Natural killer cell (primary cell): ENCODE measurements around the gene ANGPTL8. TPM values are rescaled to one million over a fixed set of nuclear protein-coding genes. Genes with fewer than 3 reads are reported as not detected.

Experiments used
- ATAC-seq, 3 donors: fragments of 150-1000 bp in 2 of 3; fragments of 200-7000 bp in 1 of 3; cut with Tn5 transposase; 1 replicate in 1 of 3; 2 replicates in 2 of 3; pipeline ENCODE4 v1.10.0; 2021; ENCODE audit warnings: mild to moderate bottlenecking in 2 of 3, moderate library complexity in 2 of 3
- DNase-seq, 2 donors: peaks; one replicate each; pipeline versions ENCODE4 v3.0.0 to v3.0.0-alpha.2; 2013 to 2021; ENCODE audit warnings: mixed read lengths in 1 of 2
- H3K27ac ChIP-seq: one replicate; pipeline ENCODE4 v1.5.1; 2013; ENCODE audit warnings: mild to moderate bottlenecking, low read length
- H3K27me3 ChIP-seq: one replicate; pipeline ENCODE4 v1.6.1; 2013; ENCODE audit warnings: low read length; ENCODE audit not compliant: control insufficient read depth, insufficient read depth
- H3K36me3 ChIP-seq: one replicate; pipeline ENCODE4 v1.6.1; 2013; ENCODE audit warnings: low read length; ENCODE audit not compliant: control insufficient read depth, insufficient read depth
- H3K4me1 ChIP-seq: one replicate; pipeline ENCODE4 v1.6.1; 2013; ENCODE audit warnings: low read length; ENCODE audit not compliant: control insufficient read depth, insufficient read depth
- H3K4me3 ChIP-seq: one replicate; pipeline ENCODE4 v1.5.1; 2013; ENCODE audit warnings: low read length
- H3K9me3 ChIP-seq: one replicate; pipeline ENCODE4 v1.6.1; 2013; ENCODE audit warnings: low read length; ENCODE audit not compliant: control insufficient read depth, insufficient read depth
- H3K27ac Mint-ChIP-seq, 2 donors: one replicate each; pipeline ENCODE4 v1.8.0; 2022; ENCODE audit warnings: mild to moderate bottlenecking in 2 of 2, mixed read lengths in 2 of 2, moderate library complexity in 1 of 2
- H3K27me3 Mint-ChIP-seq, 2 donors: one replicate each; pipeline ENCODE4 v1.8.0; 2022; ENCODE audit warnings: low read depth in 2 of 2, mixed read lengths in 2 of 2
- H3K36me3 Mint-ChIP-seq: one replicate; pipeline ENCODE4 v1.8.0; 2022; ENCODE audit warnings: mixed read lengths
- H3K4me1 Mint-ChIP-seq, 2 donors: one replicate each; pipeline ENCODE4 v1.8.0; 2022; ENCODE audit warnings: mixed read lengths in 2 of 2
- H3K4me3 Mint-ChIP-seq: one replicate; pipeline ENCODE4 v1.8.0; 2022; ENCODE audit warnings: mild to moderate bottlenecking, moderate library complexity, mixed read lengths
- H3K9me3 Mint-ChIP-seq, 2 donors: one replicate each; pipeline ENCODE4 v1.8.0; 2022; ENCODE audit warnings: mixed read lengths in 2 of 2
- WGBS: methylation state at CpG from one replicate; pipeline ENCODE4 v1.1.7; 2013; ENCODE audit warnings: missing lambda C conversion rate; ENCODE audit not compliant: insufficient coverage; 5-methylcytosine and 5-hydroxymethylcytosine counted together
- intact Hi-C: fragments of 100-400 bp; cut with micrococcal nuclease; formaldehyde crosslinking; loops from one replicate; pipeline ENCODE4 v1.14.2; 2022
- total RNA-seq, 4 donors: library from RNA; stranded (reverse); fragments of 120-200 nt in 1 of 4; gene quantifications; one replicate each; pipeline versions ENCODE4 v1.2.3 to v1.2.4, GENCODE V29; 2013 to 2022
- TF ChIP-seq, protein P1 (sequence below): fragments of 200-600 bp; IDR thresholded peaks from one replicate; pipeline ENCODE4 v1.8.0; 2022; ENCODE audit warnings: antibody characterized with exemption

The ANGPTL8 gene
- total RNA-seq, 3 donors from 2014 or later (not counting 1 experiment from before 2014, with no cell fraction given) = not detected

DNA sequence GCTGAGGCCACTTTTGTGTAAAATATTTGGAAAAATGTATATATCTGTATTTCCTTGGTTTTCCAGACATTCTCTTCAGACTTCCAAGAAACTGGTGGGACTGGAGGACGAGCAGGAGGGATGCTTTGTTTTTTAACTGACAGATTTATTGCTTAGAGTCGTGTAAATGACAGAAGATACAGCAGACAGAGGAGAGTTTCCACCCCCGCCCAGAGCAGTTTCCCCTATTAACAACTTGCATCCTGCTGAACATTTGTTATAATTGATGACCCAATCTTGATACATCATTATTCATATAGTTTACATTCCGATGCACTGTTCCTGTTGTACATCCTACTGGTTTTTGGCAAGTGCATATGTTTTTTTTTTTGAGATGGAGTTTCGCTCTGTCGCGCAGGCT is 30.0 kb downstream of the ANGPTL8 start:
- Mint-ChIP-seq H3K36me3 (no peaks in the 10 kb centered on the region), H3K4me3 (no peak overlapping the region), H3K27ac (no peak overlapping the region), H3K27me3 (peaks cover 22 to 47% of the 10 kb centered on the region in 2 donors), H3K9me3 (no peaks in the 10 kb centered on the region), H3K4me1 (no peaks in the 10 kb centered on the region)
- TF ChIP-seq, protein P1, sequence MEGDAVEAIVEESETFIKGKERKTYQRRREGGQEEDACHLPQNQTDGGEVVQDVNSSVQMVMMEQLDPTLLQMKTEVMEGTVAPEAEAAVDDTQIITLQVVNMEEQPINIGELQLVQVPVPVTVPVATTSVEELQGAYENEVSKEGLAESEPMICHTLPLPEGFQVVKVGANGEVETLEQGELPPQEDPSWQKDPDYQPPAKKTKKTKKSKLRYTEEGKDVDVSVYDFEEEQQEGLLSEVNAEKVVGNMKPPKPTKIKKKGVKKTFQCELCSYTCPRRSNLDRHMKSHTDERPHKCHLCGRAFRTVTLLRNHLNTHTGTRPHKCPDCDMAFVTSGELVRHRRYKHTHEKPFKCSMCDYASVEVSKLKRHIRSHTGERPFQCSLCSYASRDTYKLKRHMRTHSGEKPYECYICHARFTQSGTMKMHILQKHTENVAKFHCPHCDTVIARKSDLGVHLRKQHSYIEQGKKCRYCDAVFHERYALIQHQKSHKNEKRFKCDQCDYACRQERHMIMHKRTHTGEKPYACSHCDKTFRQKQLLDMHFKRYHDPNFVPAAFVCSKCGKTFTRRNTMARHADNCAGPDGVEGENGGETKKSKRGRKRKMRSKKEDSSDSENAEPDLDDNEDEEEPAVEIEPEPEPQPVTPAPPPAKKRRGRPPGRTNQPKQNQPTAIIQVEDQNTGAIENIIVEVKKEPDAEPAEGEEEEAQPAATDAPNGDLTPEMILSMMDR = no peak
- intact Hi-C loops = no loop called here
- no peak for ATAC-seq
- WGBS = 38% methylated on average over 7 of the region's 7 CpGs
- H3K9me3 ChIP-seq = no peaks in the 10 kb centered on the region
- no peak overlapping the region for H3K4me3 ChIP-seq
- H3K27me3 ChIP-seq = peaks cover 11% of the 10 kb centered on the region
- no peaks in the 10 kb centered on the region for H3K36me3 ChIP-seq
- H3K4me1 ChIP-seq = no peaks in the 10 kb centered on the region
- DNase-seq = no peak
- no peak overlapping the region for H3K27ac ChIP-seq

DNA sequence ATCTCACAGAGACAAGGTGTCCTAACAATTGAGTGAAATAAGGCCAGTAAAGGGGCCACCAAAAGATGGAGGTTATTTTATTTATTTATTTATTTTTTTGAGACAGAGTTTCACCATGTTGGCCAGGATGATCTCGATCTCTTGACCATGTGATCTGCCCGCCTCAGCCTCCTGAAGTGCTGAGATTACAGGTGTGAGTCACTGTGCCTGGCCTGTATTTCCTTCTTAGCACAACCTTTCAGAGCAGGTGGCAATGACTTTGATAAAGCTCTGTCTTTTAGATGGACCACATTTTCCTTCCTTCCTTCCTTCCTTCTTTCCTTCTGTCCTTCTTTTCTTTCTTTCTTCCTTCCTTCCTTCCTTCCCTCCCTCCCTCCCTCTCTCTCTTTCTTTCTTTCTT is 33.9 kb downstream of the ANGPTL8 start:
- H3K27ac ChIP-seq = no peak overlapping the region
- H3K27me3 Mint-ChIP-seq = peaks cover 23 to 26% of the 10 kb centered on the region in 2 donors
- no peaks in the 10 kb centered on the region for H3K4me1 ChIP-seq
- no peak overlapping the region for H3K27ac Mint-ChIP-seq
- ATAC-seq = no peak
- H3K4me3 Mint-ChIP-seq = no peak overlapping the region
- H3K9me3 ChIP-seq = peaks cover 3% of the 10 kb centered on the region
- no peaks in the 10 kb centered on the region for H3K36me3 Mint-ChIP-seq
- no peaks in the 10 kb centered on the region for H3K4me1 Mint-ChIP-seq
- H3K9me3 Mint-ChIP-seq = no peaks in the 10 kb centered on the region
- 48% methylated on average over 2 of the region's 2 CpGs for WGBS
- peaks cover 10% of the 10 kb centered on the region for H3K27me3 ChIP-seq
- intact Hi-C loops = no loop called here
- H3K4me3 ChIP-seq = no peak overlapping the region
- DNase-seq = no peak
- TF ChIP-seq, protein P1 = no peak
- no peaks in the 10 kb centered on the region for H3K36me3 ChIP-seq

DNA sequence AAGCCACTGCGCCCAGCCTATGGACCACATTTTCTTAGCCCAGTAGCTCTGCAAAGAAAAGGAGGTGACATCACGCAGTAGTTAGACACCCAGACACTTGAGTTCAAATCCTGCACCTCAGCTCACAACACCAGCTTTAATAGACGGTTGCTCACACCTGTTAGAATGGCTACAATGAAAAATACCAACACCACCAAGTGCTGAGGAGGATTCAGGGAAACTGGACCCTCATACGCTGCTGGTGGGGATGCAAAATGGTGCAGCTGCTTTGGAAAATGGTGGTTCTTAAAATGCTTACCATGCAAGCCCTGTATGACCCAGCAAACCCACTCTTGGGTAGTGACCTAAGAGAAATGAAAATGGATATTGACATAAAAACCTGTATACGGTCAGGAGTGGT is 34.6 kb downstream of the ANGPTL8 start:
- Histone ChIP-seq H3K9me3 (peaks cover 5% of the 10 kb centered on the region), H3K36me3 (no peaks in the 10 kb centered on the region), H3K27me3 (peaks cover 11% of the 10 kb centered on the region), H3K27ac (no peak overlapping the region), H3K4me3 (no peak overlapping the region), H3K4me1 (peaks cover 6% of the 10 kb centered on the region)
- no peaks in the 10 kb centered on the region for H3K9me3 Mint-ChIP-seq
- DNase-seq (no peak), ATAC-seq (no peak)
- no peaks in the 10 kb centered on the region for H3K4me1 Mint-ChIP-seq
- H3K4me3 Mint-ChIP-seq = no peak overlapping the region
- H3K27me3 Mint-ChIP-seq = peaks cover 17 to 20% of the 10 kb centered on the region in 2 donors
- 86% methylated on average over 5 of the region's 5 CpGs for whole genome bisulfite sequencing
- no peaks in the 10 kb centered on the region for H3K36me3 Mint-ChIP-seq
- TF ChIP-seq, protein P1 = no peak
- intact Hi-C loops = no loop called here
- H3K27ac Mint-ChIP-seq = no peak overlapping the region

DNA sequence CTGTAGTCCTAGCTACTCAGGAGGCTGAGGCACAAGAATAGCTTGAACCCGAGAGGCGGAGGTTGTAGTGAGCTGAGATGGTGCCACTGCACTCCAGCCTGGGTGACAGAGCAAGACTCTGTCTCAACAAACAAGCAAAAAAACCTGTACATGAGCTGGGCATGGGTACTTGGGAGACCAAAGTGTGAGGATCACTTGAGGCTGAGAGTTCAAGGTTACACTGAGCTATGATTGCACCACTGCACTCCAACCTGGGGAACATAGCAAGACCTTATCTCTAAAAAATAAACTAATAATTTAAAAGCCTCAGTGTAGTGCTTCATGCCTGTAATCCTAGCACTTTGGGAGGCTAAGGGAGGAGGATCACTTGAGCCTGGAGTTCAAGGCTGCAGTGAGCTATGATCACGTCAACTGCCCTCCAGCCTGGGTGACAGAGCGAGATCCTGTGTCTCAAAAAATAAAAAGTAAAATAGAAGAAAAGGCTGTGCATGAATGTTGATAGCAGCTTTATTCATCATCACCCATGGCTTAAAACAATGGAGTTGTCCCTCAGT is 35.2 kb downstream of the ANGPTL8 start:
- H3K36me3 Mint-ChIP-seq = no peaks in the 10 kb centered on the region
- H3K9me3 Mint-ChIP-seq = peaks cover 0 to under 1% of the 10 kb centered on the region in 2 donors
- H3K4me1 Mint-ChIP-seq = peaks cover 5 to 6% of the 10 kb centered on the region in 2 donors
- DNase-seq (no peak), ATAC-seq (no peak)
- no peak overlapping the region for H3K4me3 Mint-ChIP-seq
- peaks cover 11 to 20% of the 10 kb centered on the region in 2 donors for H3K27me3 Mint-ChIP-seq
- 100% methylated on average over 2 of the region's 4 CpGs for WGBS
- TF ChIP-seq, protein P1 = no peak
- peaks cover 13% of the 10 kb centered on the region for H3K4me1 ChIP-seq
- no peak overlapping the region for H3K4me3 ChIP-seq
- no peak overlapping the region for H3K27ac Mint-ChIP-seq
- intact Hi-C loops = no loop called here
- peaks cover 11% of the 10 kb centered on the region for H3K9me3 ChIP-seq
- no peaks in the 10 kb centered on the region for H3K36me3 ChIP-seq
- H3K27me3 ChIP-seq = peaks cover 10% of the 10 kb centered on the region
- no peak overlapping the region for H3K27ac ChIP-seq
